ENCODE measurements around the gene SRPRB. TPM values are rescaled to one million over a fixed set of nuclear protein-coding genes. Genes with fewer than 3 reads are reported as not detected.

The SRPRB gene
- total and polyA plus RNA-seq, 3 donors from 2014 or later, result 35.9 to 104 (median 42.7) TPM

- H3K4me1 ChIP-seq, result no peaks in the 10 kb centered on the region
- H3K4me3 ChIP-seq, result no peak overlapping the region
- no peak for DNase-seq
- no peaks in the 10 kb centered on the region for H3K9me3 ChIP-seq
- H3K36me3 ChIP-seq (ENCODE audit: low read depth, missing control alignments), result no peaks in the 10 kb centered on the region
- H3K27me3 ChIP-seq, result no peaks in the 10 kb centered on the region
- intact Hi-C loops (cut with DNase I; ENCODE audit: low total_unique reads), result no loop called here
- no peak overlapping the region for H3K27ac ChIP-seq
- TF ChIP-seq CTCF (IDR thresholded peaks at IDR 0.05) (no peak), POLR2A (IDR thresholded peaks at IDR 0.05) (no peak)
- WGBS, 2 donors, result 59 to 68% methylated on average over 5 of the region's 5 CpGs
Observed at GRCh38 chr3:133854264-133855001, 48.8 kb downstream of the SRPRB start.

DNA sequence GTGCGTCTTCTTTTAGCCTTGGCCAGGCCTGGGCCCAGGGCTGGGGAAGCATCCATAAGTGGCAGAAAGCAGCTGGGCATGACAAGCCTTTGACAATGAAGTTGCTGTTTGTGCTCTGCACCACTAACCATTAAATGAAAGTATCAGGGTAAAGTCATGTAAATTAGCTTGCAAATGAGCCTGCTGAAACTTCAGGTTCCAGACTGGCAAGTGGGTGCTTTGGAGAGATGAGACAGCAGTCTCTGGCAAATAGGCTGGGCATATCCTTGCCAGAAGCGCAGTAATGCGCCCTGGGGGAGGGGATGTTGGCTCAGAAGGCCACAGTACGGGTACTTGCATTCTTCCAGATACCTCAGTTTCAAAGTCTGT lies 49.4 kb downstream of the SRPRB start:
- H3K4me1 ChIP-seq, result no peaks in the 10 kb centered on the region
- H3K36me3 ChIP-seq (ENCODE audit: low read depth, missing control alignments), result no peaks in the 10 kb centered on the region
- intact Hi-C loops (cut with DNase I; ENCODE audit: low total_unique reads), result no loop called here
- H3K9me3 ChIP-seq, result no peaks in the 10 kb centered on the region
- H3K4me3 ChIP-seq, result no peak overlapping the region
- no peak for DNase-seq
- no peak for TF ChIP-seq CTCF (IDR thresholded peaks at IDR 0.05)
- no peak for TF ChIP-seq POLR2A (IDR thresholded peaks at IDR 0.05)
- H3K27ac ChIP-seq, result no peak overlapping the region
- 92 to 96% methylated on average over 4 of the region's 4 CpGs for WGBS, 2 donors
- no peaks in the 10 kb centered on the region for H3K27me3 ChIP-seq

DNA sequence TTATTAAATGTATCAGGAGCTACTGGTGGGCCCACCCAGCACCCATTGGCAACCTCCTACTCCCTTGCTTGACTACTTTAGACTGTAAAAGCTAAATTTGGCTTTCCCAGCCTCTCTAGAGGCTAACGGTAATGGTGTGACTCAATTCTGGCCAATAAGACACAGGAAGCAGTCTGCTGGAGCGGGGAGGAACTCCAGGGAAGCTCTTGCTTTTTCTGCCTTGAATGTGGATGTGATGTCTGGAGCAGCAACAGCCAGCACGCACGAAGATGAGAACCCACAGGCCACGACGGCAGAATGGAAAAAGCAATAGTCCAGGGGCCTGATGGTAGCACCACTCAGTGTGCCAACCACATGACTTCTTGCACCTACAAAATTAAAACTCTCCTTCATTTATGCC lies 50.2 kb downstream of the SRPRB start:
- TF ChIP-seq CTCF (IDR thresholded peaks at IDR 0.05) (no peak), POLR2A (IDR thresholded peaks at IDR 0.05) (no peak)
- H3K36me3 ChIP-seq (ENCODE audit: low read depth, missing control alignments), result no peaks in the 10 kb centered on the region
- no peaks in the 10 kb centered on the region for H3K27me3 ChIP-seq
- no peak overlapping the region for H3K4me3 ChIP-seq
- intact Hi-C loops (cut with DNase I; ENCODE audit: low total_unique reads), result no loop called here
- no peak for DNase-seq
- 79 to 91% methylated on average over 6 of the region's 6 CpGs for WGBS, 2 donors
- H3K9me3 ChIP-seq, result no peaks in the 10 kb centered on the region
- no peaks in the 10 kb centered on the region for H3K4me1 ChIP-seq
- H3K27ac ChIP-seq, result no peak overlapping the region

DNA sequence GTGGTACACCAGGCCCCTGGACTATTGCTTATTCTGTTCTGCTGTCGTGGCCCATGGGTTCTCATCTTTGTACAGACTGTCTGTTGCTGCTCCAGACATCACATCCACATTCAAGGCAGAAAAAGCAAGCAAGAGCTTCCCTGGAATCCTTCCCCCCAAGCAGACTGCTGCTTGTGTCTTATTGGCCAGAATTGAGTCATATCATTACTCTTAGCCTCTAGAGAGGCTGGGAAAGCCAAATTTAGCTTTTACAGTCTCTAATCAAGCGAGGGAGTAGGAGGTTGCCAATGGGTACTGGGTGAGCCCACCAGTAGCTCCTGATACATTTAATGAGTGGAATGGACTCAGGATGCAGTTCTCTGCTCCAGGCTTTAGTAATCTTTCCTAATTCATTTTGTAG lies 50.7 kb downstream of the SRPRB start:
- H3K36me3 ChIP-seq (ENCODE audit: low read depth, missing control alignments), result no peaks in the 10 kb centered on the region
- H3K27me3 ChIP-seq, result no peaks in the 10 kb centered on the region
- intact Hi-C loops (cut with DNase I; ENCODE audit: low total_unique reads), result no loop called here
- no peaks in the 10 kb centered on the region for H3K9me3 ChIP-seq
- TF ChIP-seq CTCF (IDR thresholded peaks at IDR 0.05) (no peak), POLR2A (IDR thresholded peaks at IDR 0.05) (no peak)
- no peak for DNase-seq
- H3K4me3 ChIP-seq, result no peak overlapping the region
- WGBS, 2 donors, result 79 to 94% methylated on average over 2 of the region's 2 CpGs
- H3K4me1 ChIP-seq, result no peaks in the 10 kb centered on the region
- no peak overlapping the region for H3K27ac ChIP-seq

- Histone ChIP-seq H3K4me1 (no peaks in the 10 kb centered on the region), H3K36me3 (ENCODE audit: low read depth, missing control alignments) (no peaks in the 10 kb centered on the region), H3K27ac (no peak overlapping the region), H3K4me3 (no peak overlapping the region), H3K27me3 (no peaks in the 10 kb centered on the region), H3K9me3 (no peaks in the 10 kb centered on the region)
- WGBS, 2 donors, result 90 to 93% methylated on average over 8 of the region's 8 CpGs
- intact Hi-C loops (cut with DNase I; ENCODE audit: low total_unique reads), result no loop called here
- DNase-seq, result no peak
- TF ChIP-seq CTCF (IDR thresholded peaks at IDR 0.05) (no peak), POLR2A (IDR thresholded peaks at IDR 0.05) (no peak)
Observed at GRCh38 chr3:133857767-133858166, 52.2 kb downstream of the SRPRB start.

All from testis (tissue), 3 donors.